Activated T-helper 2 cell treated with anti-CD3 and anti-CD28 coated beads, Interferon-gamma antibody, Interleukin-2, Interleukin-4, amounts not matched to agents 10 μg/mL and 5 μg/mL and 100 μg/mL, durations not matched to agents 14 hours and 24 hours and 36 hours (primary cell): ENCODE measurements around the gene MOCS3. TPM values are rescaled to one million over a fixed set of nuclear protein-coding genes. Genes with fewer than 3 reads are reported as not detected.

ENCODE experiments used
- DNase-seq: peaks from one replicate; pipeline ENCODE4 v3.0.0; 2021; ENCODE audit warnings: low spot score
- H3K27ac Mint-ChIP-seq: one replicate; pipeline ENCODE4 v1.8.0; 2021; ENCODE audit warnings: mixed read lengths
- H3K27me3 Mint-ChIP-seq: one replicate; pipeline ENCODE4 v1.8.0; 2021; ENCODE audit warnings: low read depth, mixed read lengths
- H3K36me3 Mint-ChIP-seq: one replicate; pipeline ENCODE4 v1.8.0; 2021; ENCODE audit warnings: low read depth, mixed read lengths
- H3K4me1 Mint-ChIP-seq: one replicate; pipeline ENCODE4 v1.8.0; 2021; ENCODE audit warnings: low read depth, mixed read lengths
- H3K4me3 Mint-ChIP-seq: one replicate; pipeline ENCODE4 v1.8.0; 2021; ENCODE audit warnings: low read depth, mild to moderate bottlenecking, moderate library complexity, mixed read lengths
- H3K9me3 Mint-ChIP-seq: one replicate; pipeline ENCODE4 v1.8.0; 2021; ENCODE audit warnings: mixed read lengths
- intact Hi-C: fragments of 100-400 bp; cut with micrococcal nuclease; formaldehyde crosslinking; loops from one replicate; pipeline ENCODE4 v1.15.1; 2023
- total RNA-seq: library from RNA; stranded (reverse); gene quantifications from 2 replicates; pipeline ENCODE4 v1.2.3, GENCODE V29; 2022

MOCS3 gene
- total RNA-seq, 1 donor from 2014 or later = 4.7 TPM

DNA sequence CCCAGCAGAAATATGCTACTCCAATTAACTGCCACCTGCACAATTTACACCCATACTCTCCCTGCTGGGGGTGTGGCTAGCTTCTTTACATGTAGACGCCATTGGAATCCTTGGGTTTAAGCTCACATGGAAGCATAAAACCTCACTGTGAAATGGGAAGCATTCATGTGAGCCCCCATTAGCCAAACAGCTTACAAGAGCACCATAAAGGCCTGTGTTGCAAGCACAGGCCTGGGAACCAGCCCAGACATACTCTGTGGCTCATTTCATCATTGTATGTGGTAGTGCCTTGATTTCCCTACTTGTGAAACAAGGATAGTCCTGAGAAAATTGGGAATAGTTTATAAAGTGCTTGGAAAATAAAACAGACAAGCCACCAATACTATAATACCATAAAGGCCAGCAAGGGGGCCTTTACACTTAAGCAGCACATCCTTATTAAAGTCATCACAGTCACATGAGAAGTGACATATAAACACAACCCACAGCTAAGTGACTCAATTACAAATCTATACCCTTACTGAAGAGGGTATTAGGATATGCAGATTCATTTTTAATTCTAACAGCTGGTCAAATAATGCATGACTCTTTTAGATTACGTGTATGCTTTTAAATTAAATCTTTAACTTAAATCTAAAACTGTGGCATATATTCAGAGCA, 34.2 kb upstream of the MOCS3 start:
- H3K27me3 Mint-ChIP-seq = no peaks in the 10 kb centered on the region
- peaks cover 64% of the 10 kb centered on the region for H3K36me3 Mint-ChIP-seq
- intact Hi-C loops = no loop called here
- peaks cover 51% of the 10 kb centered on the region for H3K4me1 Mint-ChIP-seq
- DNase-seq = no peak
- H3K9me3 Mint-ChIP-seq = no peaks in the 10 kb centered on the region
- H3K27ac Mint-ChIP-seq = no peak overlapping the region
- no peak overlapping the region for H3K4me3 Mint-ChIP-seq

DNA sequence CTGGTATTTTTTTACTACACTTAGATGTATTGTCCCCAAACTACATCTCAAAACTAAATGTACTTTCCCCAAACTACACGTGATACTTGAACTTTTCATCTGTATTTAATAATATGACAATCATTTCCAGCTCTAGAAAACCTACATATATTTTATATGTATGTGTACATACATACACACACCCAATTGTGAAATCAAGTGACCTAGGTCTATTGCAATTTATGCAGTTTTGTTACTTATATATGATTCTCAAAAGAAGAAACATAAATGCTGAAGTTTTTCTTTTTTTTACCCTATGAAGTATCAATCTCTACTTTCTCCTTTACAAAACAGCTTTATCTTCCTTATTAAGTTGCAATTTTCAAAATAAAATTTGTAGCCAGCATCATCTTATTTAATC, 32.1 kb upstream of the MOCS3 start:
- Mint-ChIP-seq H3K4me3 (no peak overlapping the region), H3K9me3 (no peaks in the 10 kb centered on the region), H3K27ac (no peak overlapping the region), H3K36me3 (peaks cover 67% of the 10 kb centered on the region), H3K27me3 (no peaks in the 10 kb centered on the region), H3K4me1 (peaks cover 47% of the 10 kb centered on the region)
- DNase-seq = no peak
- intact Hi-C loops = no loop called here

DNA sequence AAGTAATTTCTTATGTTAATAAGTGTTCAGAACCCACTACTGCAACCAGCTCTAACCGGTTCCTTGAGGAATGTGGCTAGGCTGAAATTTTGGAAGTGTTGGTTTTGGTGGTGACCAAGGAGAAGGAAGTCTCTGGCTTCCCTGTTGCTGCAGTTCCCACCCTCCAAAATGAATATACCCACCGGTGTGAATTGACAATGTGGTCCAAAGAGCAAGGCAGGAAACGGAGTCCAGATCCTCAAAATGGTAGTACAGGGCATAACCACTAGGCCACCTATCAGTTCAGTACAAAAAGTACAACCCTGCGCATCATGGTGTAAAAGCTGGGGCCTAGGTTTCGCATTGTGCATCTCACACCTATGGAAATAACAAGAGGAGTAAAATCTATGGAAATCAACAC, 30.1 kb upstream of the MOCS3 start:
- Mint-ChIP-seq H3K27me3 (no peaks in the 10 kb centered on the region), H3K4me1 (peaks cover 49% of the 10 kb centered on the region), H3K4me3 (peak overlapping the region; percentile 94), H3K27ac (peak overlapping the region; percentile 28), H3K36me3 (peaks cover 76% of the 10 kb centered on the region), H3K9me3 (no peaks in the 10 kb centered on the region)
- DNase-seq = no peak
- intact Hi-C loops = no loop called here

DNA sequence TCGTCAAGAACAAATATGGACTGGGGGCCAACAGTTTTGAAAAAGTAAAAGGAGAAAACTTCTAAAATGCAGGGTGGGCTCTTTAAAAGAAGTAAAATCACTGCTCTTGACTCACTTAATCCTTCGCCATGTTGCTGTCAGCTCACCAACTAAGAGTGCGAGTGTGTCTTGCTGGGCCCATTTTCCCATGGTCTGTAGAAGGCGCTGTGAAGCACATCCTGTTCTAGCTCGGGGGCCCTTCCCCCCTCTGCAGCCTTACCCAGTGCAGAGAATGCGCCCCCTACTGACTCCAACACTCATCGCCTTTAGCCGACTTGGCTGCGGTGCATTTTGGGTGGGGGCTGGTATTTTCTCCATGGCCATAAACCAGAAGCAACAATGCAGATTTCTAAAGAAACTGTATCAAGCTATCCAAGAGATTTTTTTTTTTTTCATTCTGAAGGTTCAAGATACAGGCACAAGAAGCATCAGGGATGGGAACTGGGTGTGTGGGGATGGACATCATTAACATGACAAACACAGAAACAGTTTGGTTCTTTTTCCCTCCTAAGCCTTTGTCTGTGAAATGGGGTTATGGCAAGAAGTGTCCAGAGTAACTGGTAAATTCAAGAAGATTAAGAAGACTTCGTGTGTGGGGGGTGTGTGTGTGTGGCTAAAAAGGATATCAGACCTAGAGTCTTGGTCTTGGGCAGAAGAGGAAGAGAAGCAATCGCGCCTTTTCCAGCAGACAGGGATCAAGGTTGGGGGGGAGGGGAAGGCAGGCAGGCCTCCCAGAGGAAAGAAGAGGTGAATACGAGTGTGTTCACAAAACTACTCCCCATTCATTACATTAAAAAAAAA, 29.1 kb upstream of the MOCS3 start:
- peaks cover 46% of the 10 kb centered on the region for H3K4me1 Mint-ChIP-seq
- peak; percentile 91 for DNase-seq
- peak overlapping the region; percentile 91 for H3K27ac Mint-ChIP-seq
- H3K36me3 Mint-ChIP-seq = peaks cover 75% of the 10 kb centered on the region
- H3K9me3 Mint-ChIP-seq = no peaks in the 10 kb centered on the region
- no peaks in the 10 kb centered on the region for H3K27me3 Mint-ChIP-seq
- intact Hi-C loops = loop anchor here (1.0 kb wide), 4 partner anchors 15 to 135 kb away; partner anchors contain the start of genes DPM1 and MOCS3
- H3K4me3 Mint-ChIP-seq = peak overlapping the region; percentile 94

DNA sequence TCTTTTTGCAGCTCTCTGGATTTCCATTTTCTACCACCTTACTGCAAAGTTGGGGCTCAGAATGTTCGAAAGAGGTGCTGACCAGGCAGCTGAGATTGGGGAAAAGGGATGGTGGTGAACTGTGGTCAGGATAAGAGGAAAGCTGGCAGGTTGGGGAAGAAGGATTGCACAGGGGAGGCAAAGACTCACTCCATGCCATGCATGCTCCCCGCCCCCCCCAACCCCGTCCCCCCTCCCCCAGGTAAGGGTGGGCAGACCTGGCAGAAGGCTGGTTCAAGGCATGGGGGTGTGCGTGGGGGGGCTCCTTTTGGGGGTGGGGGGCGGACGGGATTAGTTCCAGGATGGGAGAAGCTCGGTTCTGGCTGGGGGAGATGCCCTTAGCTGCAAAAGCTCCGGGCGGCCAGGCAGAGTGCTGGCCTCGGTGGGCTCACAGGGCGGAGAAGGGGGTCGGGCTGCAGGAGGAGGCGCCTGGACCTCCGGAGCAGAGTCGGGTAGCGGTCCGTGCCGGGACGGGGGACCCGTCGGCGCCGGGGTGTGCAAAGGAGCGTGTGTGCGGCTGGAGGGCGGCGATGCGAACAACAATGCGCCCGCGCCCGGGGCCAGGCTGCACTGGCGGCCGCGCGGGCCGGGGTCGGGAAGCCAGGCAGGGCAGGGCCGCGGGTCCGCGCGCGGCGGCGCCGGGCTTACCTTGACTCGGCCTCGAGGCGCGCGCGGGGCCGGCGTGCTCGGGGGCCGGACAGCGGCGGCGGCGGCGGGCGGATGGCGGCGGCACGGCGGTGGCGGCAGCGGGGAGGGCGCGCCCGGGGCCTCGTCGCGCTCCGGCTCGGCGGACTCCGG, 28.3 kb upstream of the MOCS3 start:
- peaks cover 40% of the 10 kb centered on the region for H3K4me1 Mint-ChIP-seq
- H3K27me3 Mint-ChIP-seq = no peaks in the 10 kb centered on the region

DNA sequence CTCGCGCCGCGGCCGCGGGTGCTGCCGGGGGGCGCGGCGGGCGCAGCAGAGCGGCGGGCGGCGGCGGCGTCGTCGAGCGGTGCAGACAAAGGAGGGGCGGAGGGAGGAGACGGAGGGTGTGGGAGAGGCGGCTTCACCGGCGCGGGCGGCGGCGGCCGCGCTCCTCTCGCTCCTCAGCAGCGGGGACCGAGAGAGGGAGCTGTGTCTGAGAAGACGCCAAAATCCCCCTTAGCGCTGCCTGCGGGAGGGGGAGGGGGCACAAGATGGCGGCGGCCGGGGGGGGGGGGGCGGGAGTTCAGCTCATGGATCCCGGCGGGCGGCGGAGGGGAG, 27.7 kb upstream of the MOCS3 start:
- Mint-ChIP-seq H3K9me3 (no peaks in the 10 kb centered on the region), H3K27ac (peak overlapping the region; percentile 85), H3K4me1 (peaks cover 34% of the 10 kb centered on the region), H3K27me3 (no peaks in the 10 kb centered on the region), H3K36me3 (peaks cover 67% of the 10 kb centered on the region), H3K4me3 (peak overlapping the region; percentile 79)
- DNase-seq = no peak
- intact Hi-C loops = loop anchor here (1.0 kb wide), 1 partner anchor 200 kb away; the partner anchor contains the start of gene PARD6B

More for the DNA sequence above, 28.3 kb upstream of the MOCS3 start:
- no peaks in the 10 kb centered on the region for H3K9me3 Mint-ChIP-seq
- intact Hi-C loops = no loop called here
- H3K27ac Mint-ChIP-seq = peak overlapping the region; percentile 91
- H3K4me3 Mint-ChIP-seq = peak overlapping the region; percentile 94
- DNase-seq = peak; percentile 24
- peaks cover 69% of the 10 kb centered on the region for H3K36me3 Mint-ChIP-seq

DNA sequence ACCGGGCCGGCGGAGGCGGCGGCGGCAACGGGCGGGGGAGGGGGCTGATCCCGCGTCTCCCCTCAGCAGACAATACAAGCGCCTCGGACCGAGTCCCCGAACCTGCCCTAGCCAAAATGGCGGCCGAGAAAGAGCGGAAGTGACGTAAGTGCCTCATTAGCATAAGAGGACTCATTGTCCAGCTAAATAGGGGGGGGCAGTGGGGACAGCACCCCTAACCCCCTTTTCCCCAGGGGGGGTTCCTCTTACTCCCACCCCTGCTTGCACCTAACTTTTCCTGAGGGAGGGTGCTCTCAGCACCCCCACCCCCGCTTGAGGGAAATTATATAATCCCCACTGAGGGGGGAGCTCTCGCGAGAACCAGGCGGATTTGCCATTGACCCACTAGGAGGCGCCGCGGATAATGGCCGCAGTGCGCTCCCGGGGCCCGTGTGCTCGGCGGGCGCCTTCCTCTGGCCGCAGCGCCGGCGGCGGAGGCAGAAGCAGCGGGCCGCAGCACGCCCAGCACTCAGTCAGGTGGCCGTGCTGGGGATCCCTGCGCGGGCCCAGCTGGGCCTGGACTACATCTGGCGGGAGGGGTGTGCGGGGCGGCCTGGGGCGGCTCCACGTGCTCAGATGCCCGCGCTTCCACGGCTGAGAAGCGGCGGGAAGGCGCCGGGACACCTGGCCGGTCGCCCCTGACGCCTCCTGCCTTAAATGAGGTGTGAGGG, 27.2 kb upstream of the MOCS3 start, which contains the start of gene ADNP:
Gene ADNP (minus strand): TSS at position 132 of the 710 bp plus-strand sequence. CDS start 27,441 bp downstream, outside the sequence.
- Mint-ChIP-seq H3K36me3 (peaks cover 65% of the 10 kb centered on the region), H3K4me1 (peaks cover 33% of the 10 kb centered on the region), H3K27me3 (no peaks in the 10 kb centered on the region), H3K27ac (peak within 1 kb of the TSS; percentile 88), H3K4me3 (peak within 1 kb of the TSS; percentile 94), H3K9me3 (no peaks in the 10 kb centered on the region)
- intact Hi-C loops = loop anchor here (1.0 kb wide), 1 partner anchor 200 kb away; the partner anchor contains the start of gene PARD6B
- peak; percentile 85 for DNase-seq

DNA sequence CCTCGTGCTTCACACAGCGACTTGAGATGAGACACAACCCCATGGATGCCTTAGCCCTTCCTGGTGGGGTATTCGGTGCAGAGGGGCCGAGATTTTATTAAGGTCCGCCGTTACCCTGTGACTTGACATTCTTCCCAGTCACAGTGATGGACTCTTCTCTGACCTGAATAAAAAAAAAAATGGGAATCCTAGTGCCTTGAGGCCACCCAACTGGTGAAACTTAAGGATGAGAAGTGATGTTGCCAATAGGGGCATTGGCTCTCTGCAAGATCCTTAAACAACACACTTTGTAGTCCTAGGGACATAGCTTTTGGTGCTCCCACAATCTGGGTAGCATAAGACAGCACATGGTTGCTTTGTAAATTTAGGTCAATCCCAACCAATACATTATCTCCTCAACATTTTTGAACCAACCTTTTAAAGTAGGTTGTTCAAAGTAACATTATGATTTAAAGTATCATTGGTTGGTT, 26.6 kb upstream of the MOCS3 start:
- Mint-ChIP-seq H3K4me3 (peak overlapping the region; percentile 62), H3K36me3 (peaks cover 67% of the 10 kb centered on the region), H3K9me3 (no peaks in the 10 kb centered on the region), H3K4me1 (peaks cover 29% of the 10 kb centered on the region), H3K27me3 (no peaks in the 10 kb centered on the region), H3K27ac (peak overlapping the region; percentile 81)
- intact Hi-C loops = no loop called here
- DNase-seq = no peak

DNA sequence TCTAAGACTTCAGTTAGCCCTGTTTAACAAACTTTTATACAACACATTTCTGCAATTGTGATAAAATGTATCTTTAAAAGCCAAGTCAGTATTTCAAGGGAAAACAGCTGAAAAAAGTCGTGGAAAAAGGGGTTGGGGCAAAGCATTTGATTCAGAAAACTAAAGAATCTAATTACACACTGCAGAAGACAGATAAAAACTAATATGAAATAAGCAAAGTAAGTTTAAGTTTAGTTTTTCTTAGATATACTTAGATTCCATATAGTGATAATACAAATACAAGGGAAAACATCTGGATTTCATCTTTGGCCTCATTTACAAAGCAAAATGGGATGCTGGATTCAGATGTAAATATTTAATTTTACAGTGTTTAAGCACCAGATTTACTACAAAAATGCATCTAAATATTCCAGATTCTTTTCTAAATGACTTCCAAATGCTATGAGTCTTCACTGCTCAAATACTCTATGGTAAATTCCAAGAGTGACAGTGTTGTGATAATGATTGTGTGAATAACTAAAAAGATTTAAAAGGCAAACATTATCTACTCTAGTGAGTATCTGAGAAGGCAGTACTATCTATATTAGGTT, 25.8 kb upstream of the MOCS3 start:
- Mint-ChIP-seq H3K27ac (peak overlapping the region; percentile 81), H3K27me3 (no peaks in the 10 kb centered on the region), H3K36me3 (peaks cover 61% of the 10 kb centered on the region), H3K4me1 (peaks cover 22% of the 10 kb centered on the region), H3K9me3 (no peaks in the 10 kb centered on the region), H3K4me3 (peak overlapping the region; percentile 62)
- no peak for DNase-seq
- intact Hi-C loops = no loop called here

DNA sequence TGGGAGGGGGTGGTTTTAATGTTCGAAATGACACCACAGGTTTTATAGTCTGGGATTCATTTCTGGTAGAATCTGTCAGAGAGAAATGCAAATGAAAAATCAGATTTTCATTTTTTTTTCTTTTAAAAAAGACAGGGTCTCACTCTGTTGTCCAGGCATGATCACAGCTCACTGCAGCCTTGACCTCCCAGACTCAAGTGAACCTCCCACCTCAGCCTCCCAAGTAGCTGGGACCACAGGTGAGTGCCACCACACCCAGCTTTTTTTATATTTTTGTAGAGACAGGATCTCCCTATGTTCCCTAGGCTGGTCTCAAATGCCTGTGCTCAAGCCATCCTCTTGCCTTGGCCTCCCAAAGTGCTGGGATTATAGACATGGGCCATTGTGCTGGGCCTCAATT, 25.0 kb upstream of the MOCS3 start:
- DNase-seq = no peak
- no peak overlapping the region for H3K27ac Mint-ChIP-seq
- peaks cover 56% of the 10 kb centered on the region for H3K36me3 Mint-ChIP-seq
- no peaks in the 10 kb centered on the region for H3K27me3 Mint-ChIP-seq
- no peak overlapping the region for H3K4me3 Mint-ChIP-seq
- H3K4me1 Mint-ChIP-seq = peaks cover 15% of the 10 kb centered on the region
- intact Hi-C loops = no loop called here
- no peaks in the 10 kb centered on the region for H3K9me3 Mint-ChIP-seq

DNA sequence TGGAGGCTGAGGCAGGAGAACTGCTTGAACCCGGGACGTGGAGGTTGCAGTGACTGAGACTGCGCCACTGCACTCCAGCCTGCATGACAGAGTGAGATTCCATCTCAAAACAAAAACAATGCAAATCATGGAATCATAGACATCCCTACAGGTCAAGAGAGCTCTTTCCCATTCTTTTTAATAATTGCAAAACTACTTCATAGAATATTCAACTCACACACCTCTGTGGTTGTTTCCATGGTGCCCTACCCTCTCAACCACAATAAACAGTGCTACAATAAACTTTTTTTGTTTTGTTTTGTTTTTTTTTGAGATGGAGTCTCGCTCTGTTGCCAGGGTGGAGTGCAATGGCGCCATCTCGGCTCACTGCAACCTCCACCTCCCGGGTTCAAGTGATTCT, 15.5 kb upstream of the MOCS3 start:
- no peaks in the 10 kb centered on the region for H3K9me3 Mint-ChIP-seq
- H3K27me3 Mint-ChIP-seq = no peaks in the 10 kb centered on the region
- intact Hi-C loops = no loop called here
- no peak overlapping the region for H3K27ac Mint-ChIP-seq
- H3K4me3 Mint-ChIP-seq = no peak overlapping the region
- no peak for DNase-seq
- H3K36me3 Mint-ChIP-seq = peaks cover 61% of the 10 kb centered on the region
- no peaks in the 10 kb centered on the region for H3K4me1 Mint-ChIP-seq
